MV-4-11 (cell line): ENCODE measurements around the gene SALL4.
"Not testable (repeated sequence)": the region's sequence is repeated elsewhere in the genome, so short reads cannot be mapped to it uniquely, and the experiment has no call there.

Experiments used
- DNase-seq: peaks from one replicate; lab custom pipeline; 2025; lab: John Stamatoyannopoulos, UW

Gene SALL4

GRCh38 chr20:51765381-51765780, 36.9 kb downstream of the SALL4 start:
- DNase-seq: not testable (repeated sequence)

- peak; percentile 87 for DNase-seq
Measured at GRCh38 chr20:51763965-51764602, 38.2 kb downstream of the SALL4 start.

GRCh38 chr20:51760905-51761546, 41.3 kb downstream of the SALL4 start:
- no peak for DNase-seq

- DNase-seq: no peak
Measured at GRCh38 chr20:51759769-51760510, 42.4 kb downstream of the SALL4 start.

GRCh38 chr20:51758978-51759544, 43.3 kb downstream of the SALL4 start:
- DNase-seq: no peak

GRCh38 chr20:51757226-51757625, 45.1 kb downstream of the SALL4 start:
- no peak for DNase-seq

- no peak for DNase-seq
Measured at GRCh38 chr20:51756653-51757052, 45.7 kb downstream of the SALL4 start.

GRCh38 chr20:51753220-51753619, 49.1 kb downstream of the SALL4 start:
- DNase-seq: not testable (repeated sequence)

GRCh38 chr20:51752343-51752951, 49.9 kb downstream of the SALL4 start:
- DNase-seq: no peak

- no peak for DNase-seq
Measured at GRCh38 chr20:51750770-51751388, 51.4 kb downstream of the SALL4 start.

GRCh38 chr20:51750037-51750769, 52.1 kb downstream of the SALL4 start:
- peak; percentile 4 for DNase-seq

GRCh38 chr20:51749674-51750036, 52.7 kb downstream of the SALL4 start:
- DNase-seq: no peak

GRCh38 chr20:51747182-51747911, 55.0 kb downstream of the SALL4 start:
- DNase-seq: no peak

GRCh38 chr20:51745804-51746203, 56.5 kb downstream of the SALL4 start:
- DNase-seq: no peak

GRCh38 chr20:51740838-51741237, 61.5 kb downstream of the SALL4 start:
- DNase-seq: no peak

GRCh38 chr20:51740308-51740707, 62.0 kb downstream of the SALL4 start:
- not testable (repeated sequence) for DNase-seq

GRCh38 chr20:51739722-51740249, 62.5 kb downstream of the SALL4 start:
- DNase-seq: no peak

GRCh38 chr20:51738877-51739447, 63.4 kb downstream of the SALL4 start:
- no peak for DNase-seq

- DNase-seq: not testable (repeated sequence)
Measured at GRCh38 chr20:51738261-51738660, 64.1 kb downstream of the SALL4 start.

- no peak for DNase-seq
Measured at GRCh38 chr20:51736947-51737346, 65.4 kb downstream of the SALL4 start.
